ENCODE data around the gene CYSLTR2.

DNA sequence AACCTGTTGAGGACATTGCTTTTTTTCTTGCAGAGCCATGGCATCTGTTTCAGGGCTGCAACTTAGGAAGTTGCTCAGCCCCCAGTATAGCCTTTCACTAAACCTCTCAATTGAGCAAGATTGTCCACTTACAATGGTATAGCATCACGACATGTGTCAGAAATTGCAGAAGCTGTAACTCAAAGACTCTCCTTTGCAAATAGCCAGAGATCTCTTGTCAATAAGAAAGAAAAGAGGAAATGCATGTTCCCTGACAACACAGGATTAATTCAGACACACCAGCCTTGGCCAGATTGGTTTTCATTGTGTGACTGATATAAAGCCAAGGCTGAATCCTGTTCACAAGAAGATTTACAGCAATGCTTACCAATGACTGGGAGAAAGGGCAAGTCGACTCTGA is 38.7 kb upstream of the CYSLTR2 start:
- TF ChIP-seq, protein P1, sequence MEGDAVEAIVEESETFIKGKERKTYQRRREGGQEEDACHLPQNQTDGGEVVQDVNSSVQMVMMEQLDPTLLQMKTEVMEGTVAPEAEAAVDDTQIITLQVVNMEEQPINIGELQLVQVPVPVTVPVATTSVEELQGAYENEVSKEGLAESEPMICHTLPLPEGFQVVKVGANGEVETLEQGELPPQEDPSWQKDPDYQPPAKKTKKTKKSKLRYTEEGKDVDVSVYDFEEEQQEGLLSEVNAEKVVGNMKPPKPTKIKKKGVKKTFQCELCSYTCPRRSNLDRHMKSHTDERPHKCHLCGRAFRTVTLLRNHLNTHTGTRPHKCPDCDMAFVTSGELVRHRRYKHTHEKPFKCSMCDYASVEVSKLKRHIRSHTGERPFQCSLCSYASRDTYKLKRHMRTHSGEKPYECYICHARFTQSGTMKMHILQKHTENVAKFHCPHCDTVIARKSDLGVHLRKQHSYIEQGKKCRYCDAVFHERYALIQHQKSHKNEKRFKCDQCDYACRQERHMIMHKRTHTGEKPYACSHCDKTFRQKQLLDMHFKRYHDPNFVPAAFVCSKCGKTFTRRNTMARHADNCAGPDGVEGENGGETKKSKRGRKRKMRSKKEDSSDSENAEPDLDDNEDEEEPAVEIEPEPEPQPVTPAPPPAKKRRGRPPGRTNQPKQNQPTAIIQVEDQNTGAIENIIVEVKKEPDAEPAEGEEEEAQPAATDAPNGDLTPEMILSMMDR (IDR thresholded peaks at IDR 0.05) = no peak
- TF ChIP-seq POLR2A (IDR thresholded peaks at IDR 0.05) = no peak
